H9 (cell line): ENCODE measurements around the gene SHB. TPM values are rescaled to one million over a fixed set of nuclear protein-coding genes. Genes with fewer than 3 reads are reported as not detected.
A peak's percentile ranks its signal among the peaks of the same experiment; 100 is the strongest.

ENCODE experiments used
- DNase-seq: peaks from one replicate; pipeline ENCODE4 v3.0.0-alpha.2; 2017
- H2AFZ ChIP-seq: one replicate; pipeline ENCODE4 v1.6.1; 2013; ENCODE audit warnings: mild to moderate bottlenecking, low read length, control low read depth, moderate library complexity
- H2AK5ac ChIP-seq: 2 replicates; pipeline ENCODE4 v1.6.1; 2013; ENCODE audit warnings: low read length, control low read depth, mixed read lengths; ENCODE audit not compliant: insufficient read length
- H2BK120ac ChIP-seq: one replicate; pipeline ENCODE4 v1.6.1; 2013; ENCODE audit warnings: low read depth, mild to moderate bottlenecking, low read length, control low read depth, inconsistent platforms; ENCODE audit not compliant: poor library complexity, severe bottlenecking
- H2BK12ac ChIP-seq: 2 replicates; pipeline ENCODE4 v1.6.1; 2013; ENCODE audit warnings: low read length, control low read depth, mixed read lengths, low read depth; ENCODE audit not compliant: insufficient read length
- H2BK15ac ChIP-seq: 2 replicates; pipeline ENCODE4 v1.6.1; 2013; ENCODE audit warnings: low read depth, low read length, control low read depth
- H2BK20ac ChIP-seq: one replicate; pipeline ENCODE4 v1.6.1; 2013; ENCODE audit warnings: low read depth, mild to moderate bottlenecking, low read length, control low read depth, inconsistent platforms; ENCODE audit not compliant: poor library complexity, severe bottlenecking
- H2BK5ac ChIP-seq: 2 replicates; pipeline ENCODE4 v1.6.1; 2013; ENCODE audit warnings: low read length, control low read depth, mixed read lengths; ENCODE audit not compliant: insufficient read length
- H3K14ac ChIP-seq: 2 replicates; pipeline ENCODE4 v1.6.1; 2013; ENCODE audit warnings: low read length, control low read depth; ENCODE audit not compliant: insufficient read depth
- H3K18ac ChIP-seq: 2 replicates; pipeline ENCODE4 v1.6.1; 2013; ENCODE audit warnings: low read depth, mild to moderate bottlenecking, mixed read lengths, low read length, control low read depth; ENCODE audit not compliant: insufficient read length
- H3K23ac ChIP-seq: 2 replicates; pipeline ENCODE4 v1.6.1; 2013; ENCODE audit warnings: low read length, control low read depth, mixed read lengths, low read depth; ENCODE audit not compliant: insufficient read length
- H3K23me2 ChIP-seq: 2 replicates; pipeline ENCODE4 v1.6.1; 2013; ENCODE audit warnings: low read depth, mild to moderate bottlenecking, mixed read lengths, low read length, control low read depth; ENCODE audit not compliant: insufficient read length, poor library complexity, severe bottlenecking
- H3K27ac ChIP-seq: 2 replicates; pipeline ENCODE4 v1.5.1; 2013; ENCODE audit warnings: low read length, control low read depth, mixed read lengths, low read depth; ENCODE audit not compliant: insufficient read length
- H3K27me3 ChIP-seq: 2 replicates; pipeline ENCODE4 v1.6.1; 2013; ENCODE audit warnings: low read length, control low read depth, inconsistent platforms; ENCODE audit not compliant: insufficient read depth
- H3K4ac ChIP-seq: 2 replicates; pipeline ENCODE4 v1.6.1; 2013; ENCODE audit warnings: low read depth, mild to moderate bottlenecking, control low read depth, inconsistent platforms, low read length, moderate library complexity
- H3K4me1 ChIP-seq: 2 replicates; pipeline ENCODE4 v1.6.1; 2013; ENCODE audit warnings: low read length, control low read depth, inconsistent platforms; ENCODE audit not compliant: insufficient read depth
- H3K4me2 ChIP-seq: 2 replicates; pipeline ENCODE4 v1.6.1; 2013; ENCODE audit warnings: low read length, control low read depth, mixed read lengths; ENCODE audit not compliant: insufficient read length, insufficient read depth
- H3K56ac ChIP-seq: 2 replicates; pipeline ENCODE4 v1.6.1; 2013; ENCODE audit warnings: low read depth, mild to moderate bottlenecking, mixed read lengths, low read length, control low read depth; ENCODE audit not compliant: insufficient read length
- H3K79me1 ChIP-seq: 2 replicates; pipeline ENCODE4 v1.6.1; 2013; ENCODE audit warnings: low read depth, mild to moderate bottlenecking, moderate library complexity, low read length, control low read depth, inconsistent platforms; ENCODE audit not compliant: insufficient read depth, poor library complexity, severe bottlenecking
- H3K79me2 ChIP-seq: 2 replicates; pipeline ENCODE4 v1.6.1; 2013; ENCODE audit warnings: low read length, control low read depth, inconsistent platforms; ENCODE audit not compliant: insufficient read depth
- H3K9ac ChIP-seq: 2 replicates; pipeline ENCODE4 v1.6.1; 2013; ENCODE audit warnings: low read length, control low read depth, mixed read lengths; ENCODE audit not compliant: insufficient read length; ENCODE audit errors: extremely low read depth
- H3K9me3 ChIP-seq: one replicate; pipeline ENCODE4 v1.6.1; 2013; ENCODE audit warnings: low read depth, low read length, inconsistent platforms; ENCODE audit not compliant: control insufficient read depth
- H3T11ph ChIP-seq: one replicate; pipeline ENCODE4 v1.6.1; 2013; ENCODE audit warnings: mild to moderate bottlenecking, low read length, control low read depth, inconsistent platforms
- H4K20me1 ChIP-seq: one replicate; pipeline ENCODE4 v1.6.1; 2013; ENCODE audit not compliant: control insufficient read depth, insufficient read length, insufficient read depth
- H4K5ac ChIP-seq: 2 replicates; pipeline ENCODE4 v1.6.1; 2013; ENCODE audit warnings: low read depth, mild to moderate bottlenecking, mixed read lengths, low read length, control low read depth; ENCODE audit not compliant: insufficient read length
- H4K8ac ChIP-seq: replicated peaks from 2 replicates; pipeline ENCODE4 v1.6.1; 2013; ENCODE audit warnings: low read length, control low read depth, mixed read lengths, low read depth; ENCODE audit not compliant: insufficient read length
- H4K91ac ChIP-seq: 2 replicates; pipeline ENCODE4 v1.6.1; 2013; ENCODE audit warnings: low read depth, mild to moderate bottlenecking, moderate library complexity, mixed read lengths, low read length, control low read depth; ENCODE audit not compliant: insufficient read length
- H3K27ac Mint-ChIP-seq, 3 experiments: 2 replicates in 2 of 3; 3 replicates in 1 of 3; pipeline ENCODE4 v1.8.0; 2020 to 2021; ENCODE audit warnings: mixed read lengths in 3 of 3, mild to moderate bottlenecking in 1 of 3, moderate library complexity in 1 of 3
- H3K27me3 Mint-ChIP-seq: 2 replicates; pipeline ENCODE4 v1.8.0; 2021; ENCODE audit warnings: low read depth, mild to moderate bottlenecking, moderate library complexity, mixed read lengths
- H3K36me3 Mint-ChIP-seq, 3 experiments: 2 replicates in 2 of 3; 3 replicates in 1 of 3; pipeline ENCODE4 v1.8.0; 2020 to 2021; ENCODE audit warnings: low read depth in 3 of 3, mixed read lengths in 3 of 3; ENCODE audit not compliant: insufficient read depth in 1 of 3
- H3K4me1 Mint-ChIP-seq, 2 experiments: 2 replicates each; pipeline ENCODE4 v1.8.0; 2020; ENCODE audit warnings: mixed read lengths in 2 of 2
- H3K4me3 Mint-ChIP-seq, 2 experiments: 2 replicates in 1 of 2; 3 replicates in 1 of 2; pipeline ENCODE4 v1.8.0; 2020 to 2021; ENCODE audit warnings: mild to moderate bottlenecking in 2 of 2, mixed read lengths in 2 of 2, moderate library complexity in 1 of 2
- H3K9me3 Mint-ChIP-seq, 2 experiments: 2 replicates in 1 of 2; 3 replicates in 1 of 2; pipeline ENCODE4 v1.8.0; 2020; ENCODE audit warnings: mild to moderate bottlenecking in 2 of 2, mixed read lengths in 2 of 2, moderate library complexity in 1 of 2
- WGBS: extraction: QIAGEN DNeasy Blood & Tissue Kit; methylation state at CpG from one replicate; pipeline ENCODE4 v1.1.7; 2013; ENCODE audit warnings: missing lambda C conversion rate, low lambda C conversion rate, mixed read lengths; ENCODE audit not compliant: insufficient read length; ENCODE audit errors: extremely low coverage; 5-methylcytosine and 5-hydroxymethylcytosine counted together
- total RNA-seq: library from RNA; stranded (reverse); gene quantifications from 2 replicates; pipeline ENCODE4 v1.2.1, GENCODE V29; 2021
- TF ChIP-seq, protein P1 (sequence below): fragments of 200-600 bp; sonication (generic); conservative IDR thresholded peaks from 3 replicates; pipeline ENCODE4 v1.8.0; 2021; ENCODE audit warnings: antibody characterized with exemption, mild to moderate bottlenecking

The SHB gene
- total RNA-seq, 1 experiment from 2014 or later = 14.6 TPM

GRCh38 chr9:37970301-37971107 is 98.5 kb downstream of the SHB start:
- no peak overlapping the region for H3T11ph ChIP-seq
- Mint-ChIP-seq H3K27me3 (no peaks in the 10 kb centered on the region; the same call in 1 of the 2 replicates), H3K4me3 (no peak overlapping the region), H3K27ac (peak overlapping the region in 1 of 3 experiments; percentile 57; a peak in 1 of 7 replicates), H3K36me3 (peaks cover 0 to 18% (median 0%) of the 10 kb centered on the region in 3 experiments; a peak in 3 of 7 replicates), H3K4me1 (peaks cover 0 to 4% of the 10 kb centered on the region in 2 experiments; a peak in 2 of 4 replicates), H3K9me3 (no peaks in the 10 kb centered on the region)
- H3K9me3 ChIP-seq = no peaks in the 10 kb centered on the region
- H2AK5ac ChIP-seq = no peak overlapping the region
- H2BK20ac ChIP-seq = no peak overlapping the region
- H3K79me1 ChIP-seq = no peaks in the 10 kb centered on the region
- H3K4me2 ChIP-seq = no peak overlapping the region
- no peak for DNase-seq
- H4K20me1 ChIP-seq = no peaks in the 10 kb centered on the region
- no peak overlapping the region for H2BK15ac ChIP-seq
- H4K8ac ChIP-seq = no peak overlapping the region
- H2BK5ac ChIP-seq = no peak overlapping the region
- no peak overlapping the region for H4K91ac ChIP-seq
- no peak overlapping the region for H3K56ac ChIP-seq
- no peak overlapping the region for H2AFZ ChIP-seq
- TF ChIP-seq, protein P1, sequence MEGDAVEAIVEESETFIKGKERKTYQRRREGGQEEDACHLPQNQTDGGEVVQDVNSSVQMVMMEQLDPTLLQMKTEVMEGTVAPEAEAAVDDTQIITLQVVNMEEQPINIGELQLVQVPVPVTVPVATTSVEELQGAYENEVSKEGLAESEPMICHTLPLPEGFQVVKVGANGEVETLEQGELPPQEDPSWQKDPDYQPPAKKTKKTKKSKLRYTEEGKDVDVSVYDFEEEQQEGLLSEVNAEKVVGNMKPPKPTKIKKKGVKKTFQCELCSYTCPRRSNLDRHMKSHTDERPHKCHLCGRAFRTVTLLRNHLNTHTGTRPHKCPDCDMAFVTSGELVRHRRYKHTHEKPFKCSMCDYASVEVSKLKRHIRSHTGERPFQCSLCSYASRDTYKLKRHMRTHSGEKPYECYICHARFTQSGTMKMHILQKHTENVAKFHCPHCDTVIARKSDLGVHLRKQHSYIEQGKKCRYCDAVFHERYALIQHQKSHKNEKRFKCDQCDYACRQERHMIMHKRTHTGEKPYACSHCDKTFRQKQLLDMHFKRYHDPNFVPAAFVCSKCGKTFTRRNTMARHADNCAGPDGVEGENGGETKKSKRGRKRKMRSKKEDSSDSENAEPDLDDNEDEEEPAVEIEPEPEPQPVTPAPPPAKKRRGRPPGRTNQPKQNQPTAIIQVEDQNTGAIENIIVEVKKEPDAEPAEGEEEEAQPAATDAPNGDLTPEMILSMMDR = no peak
- H3K18ac ChIP-seq = no peak overlapping the region
- no peaks in the 10 kb centered on the region for H3K27me3 ChIP-seq
- no peak overlapping the region for H3K27ac ChIP-seq
- H3K23ac ChIP-seq = no peak overlapping the region
- H4K5ac ChIP-seq = no peak overlapping the region
- no peak overlapping the region for H2BK12ac ChIP-seq
- H3K79me2 ChIP-seq = no peaks in the 10 kb centered on the region
- no peaks in the 10 kb centered on the region for H3K23me2 ChIP-seq
- H3K14ac ChIP-seq = no peak overlapping the region
- no CpG with 5 or more reads among the region's 11 CpGs for WGBS
- H3K9ac ChIP-seq = no peak overlapping the region
- H3K4ac ChIP-seq = no peak overlapping the region
- H2BK120ac ChIP-seq = no peak overlapping the region
- H3K4me1 ChIP-seq = no peaks in the 10 kb centered on the region
